HCT116 (cell line): Measurements from ENCODE around the gene EPS15. TPM values are rescaled to one million over a fixed set of nuclear protein-coding genes. Genes with fewer than 3 reads are reported as not detected.

Source experiments
- ATAC-seq: fragments of 200-7000 bp; cut with Tn5 transposase; 2 replicates; pipeline ENCODE4 v1.9.1; 2020; ENCODE audit warnings: mild to moderate bottlenecking, moderate library complexity
- BruUV-seq: library from RNA; stranded (reverse); fragments of 400-500 nt; replicated peaks from 2 replicates; lab custom pipeline; 2021; lab: Mats Ljungman, UMichigan
- CTCF ChIA-PET: fragments of 300-600 bp; sonication (Branson Sonifier 250); formaldehyde crosslinking; loops from one replicate; lab custom pipeline; 2021; ENCODE audit warnings: antibody characterized with exemption; lab: Charles Lee
- POLR2A ChIA-PET: fragments of 300-600, 350-600 bp; sonication (Branson Sonifier 250); formaldehyde crosslinking; loops from one replicate; lab custom pipeline; 2021; ENCODE audit warnings: antibody characterized with exemption; lab: Charles Lee
- RAD21 ChIA-PET, 2 experiments: fragments of 300-600 bp; sonication (Branson Sonifier 250); formaldehyde crosslinking; loops; one replicate each; lab custom pipeline; 2023; ENCODE audit warnings: low total read pairs in 2 of 2; ENCODE audit not compliant: uncharacterized antibody in 2 of 2, unreplicated experiment in 2 of 2, low non-redundant PET in 1 of 2; lab: Charles Lee
- DNase-seq: peaks from one replicate; pipeline ENCODE4 v3.0.0-alpha.2; 2010; ENCODE audit warnings: low read depth, low spot score
- H2AFZ ChIP-seq: fragments of 200-600 bp; shearing (Covaris generic), sonication (generic); 2 replicates; pipeline ENCODE4 v1.6.1; 2017; ENCODE audit warnings: low read depth, mixed run types, mixed read lengths, antibody characterized with exemption, low read length; ENCODE audit not compliant: poor library complexity, severe bottlenecking
- H3K27ac ChIP-seq: 2 replicates; pipeline ENCODE4 v1.5.1; 2012; ENCODE audit warnings: low read depth, low read length
- H3K27me3 ChIP-seq: fragments of 200-600 bp; sonication (generic); 2 replicates; pipeline ENCODE4 v1.6.1; 2016; ENCODE audit warnings: mixed run types, low read length, mixed read lengths; ENCODE audit not compliant: insufficient read depth
- H3K36me3 ChIP-seq, 2 experiments: fragments of 200-500 bp in 1 of 2; fragments of 200-600 bp in 1 of 2; sonication (Bioruptor generic) in 1 of 2; sonication (generic) in 1 of 2; 2 replicates each; pipeline versions ENCODE4 v1.5.1 to v1.6.1; 2014 to 2016; ENCODE audit warnings: low read length in 2 of 2, inconsistent platforms in 1 of 2, mixed read lengths in 1 of 2, mixed run types in 1 of 2; ENCODE audit not compliant: insufficient read depth in 2 of 2, control insufficient read depth in 1 of 2
- H3K4me1 ChIP-seq, 2 experiments: fragments of 200-600 bp in 1 of 2; sonication (generic) in 1 of 2; 2 replicates each; pipeline versions ENCODE4 v1.5.1 to v1.6.1; 2012 to 2017; ENCODE audit warnings: low read length in 2 of 2, inconsistent platforms in 1 of 2, mild to moderate bottlenecking in 1 of 2, mixed read lengths in 1 of 2, mixed run types in 1 of 2, moderate library complexity in 1 of 2; ENCODE audit not compliant: insufficient read depth in 2 of 2, control insufficient read depth in 1 of 2
- H3K4me2 ChIP-seq: fragments of 200-600 bp; sonication (generic); 2 replicates; pipeline ENCODE4 v1.6.1; 2017; ENCODE audit warnings: mixed run types, low read length, mixed read lengths
- H3K4me3 ChIP-seq, 2 experiments: fragments of 200-600 bp in 1 of 2; sonication (generic) in 1 of 2; replicated peaks in 1 of 2; 2 replicates each; pipeline ENCODE4 v1.5.1; 2011 to 2016; ENCODE audit warnings: low read length in 2 of 2, control low read depth in 1 of 2, low read depth in 1 of 2, mild to moderate bottlenecking in 1 of 2, mixed read lengths in 1 of 2, mixed run types in 1 of 2
- H3K79me2 ChIP-seq: fragments of 200-600 bp; sonication (generic); 2 replicates; pipeline ENCODE4 v1.6.1; 2017; ENCODE audit warnings: mild to moderate bottlenecking, mixed run types, low read length, moderate library complexity, mixed read lengths; ENCODE audit not compliant: insufficient read depth
- H3K9ac ChIP-seq: fragments of 200-600 bp; sonication (generic); 2 replicates; pipeline ENCODE4 v1.6.1; 2016; ENCODE audit warnings: low read length, mixed read lengths
- H3K9me2 ChIP-seq: fragments of 200-600 bp; sonication (generic), shearing (Covaris generic); 2 replicates; pipeline ENCODE4 v1.6.1; 2017; ENCODE audit warnings: mixed run types, mild to moderate bottlenecking, moderate library complexity; ENCODE audit not compliant: insufficient read depth
- H3K9me3 ChIP-seq, 2 experiments: fragments of 200-500 bp in 1 of 2; fragments of 200-600 bp in 1 of 2; sonication (Bioruptor generic) in 1 of 2; sonication (generic) in 1 of 2; 2 replicates each; pipeline ENCODE4 v1.6.1; 2014 to 2017; ENCODE audit warnings: low read length in 2 of 2, mixed read lengths in 2 of 2, inconsistent platforms in 1 of 2, low read depth in 1 of 2, mild to moderate bottlenecking in 1 of 2, mixed run types in 1 of 2, moderate library complexity in 1 of 2; ENCODE audit not compliant: control insufficient read depth in 1 of 2, insufficient read depth in 1 of 2
- H4K20me1 ChIP-seq: fragments of 200-600 bp; sonication (generic), shearing (Covaris generic); 2 replicates; pipeline ENCODE4 v1.6.1; 2017; ENCODE audit warnings: mixed run types, mild to moderate bottlenecking, moderate library complexity; ENCODE audit not compliant: insufficient read depth
- CBX3 ChIP-seq: IDR thresholded peaks from 2 replicates; pipeline ENCODE4 v1.6.1; 2012; ENCODE audit warnings: low read depth
- CEBPB ChIP-seq: IDR thresholded peaks from 2 replicates; pipeline ENCODE4 v1.6.1; 2012; ENCODE audit warnings: low read depth
- EGR1 ChIP-seq: IDR thresholded peaks from 2 replicates; pipeline ENCODE4 v1.6.1; 2012; ENCODE audit warnings: low read depth
- ELF1 ChIP-seq: IDR thresholded peaks from 2 replicates; pipeline ENCODE4 v1.6.1; 2012; ENCODE audit warnings: low read depth, borderline replicate concordance
- EZH2 ChIP-seq: fragments of 200-600 bp; sonication (generic); IDR thresholded peaks from 2 replicates; pipeline ENCODE4 v1.6.1; 2017; ENCODE audit warnings: antibody characterized with exemption, mixed run types
- FOSL1 ChIP-seq: IDR thresholded peaks from 2 replicates; pipeline ENCODE4 v1.6.1; 2012; ENCODE audit warnings: low read depth
- JUND ChIP-seq: IDR thresholded peaks from 2 replicates; pipeline ENCODE4 v1.6.1; 2012
- POLR2A ChIP-seq: IDR thresholded peaks from 2 replicates; pipeline ENCODE4 v1.7.0; 2011; ENCODE audit warnings: borderline replicate concordance; ENCODE audit not compliant: insufficient read depth, insufficient read length; ENCODE audit errors: extremely low read depth
- SIN3A ChIP-seq: IDR thresholded peaks from 2 replicates; pipeline ENCODE4 v1.6.1; 2012; ENCODE audit warnings: low read depth
- SP1 ChIP-seq: IDR thresholded peaks from 2 replicates; pipeline ENCODE4 v1.6.1; 2012; ENCODE audit warnings: low read depth
- SRF ChIP-seq: IDR thresholded peaks from 2 replicates; pipeline ENCODE4 v1.6.1; 2012; ENCODE audit warnings: low read depth
- TCF7L2 ChIP-seq: IDR thresholded peaks from 2 replicates; pipeline ENCODE4 v1.7.0; 2011; ENCODE audit warnings: borderline replicate concordance, inconsistent platforms; ENCODE audit not compliant: insufficient read depth, insufficient read length; ENCODE audit errors: extremely low read depth
- YY1 ChIP-seq: IDR thresholded peaks from 2 replicates; pipeline ENCODE4 v1.6.1; 2011; ENCODE audit warnings: low read length, low read depth, moderate library complexity, mild to moderate bottlenecking; ENCODE audit not compliant: insufficient replicate concordance; ENCODE audit errors: extremely low read depth
- ZFX ChIP-seq: fragments of 450-650 bp; IDR thresholded peaks from 2 replicates; pipeline ENCODE4 v1.6.1; 2017
- intact Hi-C: fragments of 100-400 bp; cut with micrococcal nuclease; formaldehyde crosslinking; loops from 2 replicates; pipeline ENCODE4 v1.10.0; 2022
- total RNA-seq: library from RNA; stranded (reverse); gene quantifications from one replicate; pipeline ENCODE4 v1.2.1, GENCODE V29; 2021; ENCODE audit not compliant: unreplicated experiment
- TF ChIP-seq, protein P1 (sequence below): IDR thresholded peaks from 2 replicates; pipeline ENCODE4 v1.6.1; 2011; ENCODE audit warnings: mild to moderate bottlenecking, low read length, moderate library complexity; ENCODE audit not compliant: insufficient replicate concordance; ENCODE audit errors: extremely low read depth
- TF ChIP-seq, protein P2 (sequence below), 3 experiments: fragments of 200-600 bp in 1 of 3; sonication (generic) in 1 of 3; IDR thresholded peaks in 2 of 3; conservative IDR thresholded peaks in 1 of 3; 2 replicates each; pipeline ENCODE4 v1.5.1; 2012 to 2017; ENCODE audit warnings: low read depth in 2 of 3, low read length in 2 of 3, antibody characterized with exemption in 1 of 3, borderline replicate concordance in 1 of 3, control low read depth in 1 of 3, mild to moderate bottlenecking in 1 of 3, mixed read lengths in 1 of 3, mixed run types in 1 of 3, moderate library complexity in 1 of 3; ENCODE audit not compliant: insufficient read depth in 1 of 3
- TF ChIP-seq, protein P3 (sequence below): IDR thresholded peaks from 2 replicates; pipeline ENCODE4 v1.6.1; 2012

Gene EPS15
- total RNA-seq, 1 experiment from 2014 or later, result 41.2 TPM

DNA sequence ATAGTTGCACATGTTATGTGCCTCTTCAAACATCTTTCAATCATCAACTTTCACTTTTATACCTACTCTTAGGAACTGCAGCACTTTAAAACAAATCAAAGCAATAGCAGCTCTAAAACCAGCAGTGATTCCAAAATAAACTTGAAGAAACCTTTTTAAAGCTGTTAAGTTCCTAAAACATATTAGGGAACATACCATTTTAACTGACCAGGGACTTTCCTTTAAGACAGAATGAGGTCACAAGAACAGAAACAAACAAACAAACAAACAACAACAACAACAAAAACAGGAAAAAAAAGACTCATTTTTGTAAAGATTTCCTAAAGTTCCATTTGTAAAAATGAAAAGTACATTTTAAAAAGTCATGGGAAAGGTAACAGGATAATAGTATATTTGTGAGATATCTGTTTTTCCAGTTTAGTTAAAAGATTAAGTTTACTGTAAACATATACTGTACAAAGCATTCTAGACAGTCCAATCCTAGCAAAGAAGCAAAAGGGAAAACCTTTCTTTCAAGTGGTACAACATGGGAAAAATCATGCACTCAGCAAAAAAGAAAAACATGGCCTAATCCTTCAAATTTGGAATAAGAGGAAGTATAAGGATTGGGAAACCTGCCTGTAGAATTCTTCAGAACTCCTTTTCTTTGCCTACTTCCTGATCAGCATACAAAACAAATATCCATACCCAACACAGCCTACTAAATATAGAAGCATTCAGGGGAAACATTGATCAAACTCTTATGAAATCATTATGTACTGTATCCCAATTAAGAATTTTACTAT lies 45.5 kb downstream of the EPS15 start:
- ChIA-PET POLR2A (no interaction called here), CTCF (no interaction called here)

DNA sequence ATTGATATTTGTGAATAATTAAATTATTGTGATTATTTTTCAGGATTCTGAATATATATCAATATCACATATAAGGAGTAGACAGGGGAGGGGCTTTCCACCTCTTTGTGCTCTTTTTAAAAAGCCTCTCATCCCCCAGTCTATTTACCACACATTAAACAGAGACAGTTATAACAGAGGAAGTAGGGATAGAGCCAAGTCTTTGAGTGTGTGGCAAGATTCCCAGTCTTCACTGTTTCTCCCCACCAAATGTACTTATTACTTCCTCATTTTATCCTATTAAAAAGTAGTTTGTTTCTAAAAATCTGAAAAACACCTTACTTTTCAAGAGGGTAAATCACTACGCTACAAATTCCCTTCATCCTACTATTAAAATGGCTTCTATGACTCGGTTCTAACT lies 46.7 kb downstream of the EPS15 start:
- ChIA-PET CTCF (no interaction called here), POLR2A (no interaction called here), RAD21 (no interaction called here)
- Histone ChIP-seq H3K9me3 (no peaks in the 10 kb centered on the region), H3K9me2 (no peaks in the 10 kb centered on the region), H3K4me1 (no peaks in the 10 kb centered on the region), H3K9ac (no peak overlapping the region), H3K27me3 (no peaks in the 10 kb centered on the region), H3K4me3 (no peak overlapping the region), H4K20me1 (no peaks in the 10 kb centered on the region), H2AFZ (no peak overlapping the region), H3K79me2 (no peaks in the 10 kb centered on the region), H3K4me2 (no peak overlapping the region), H3K27ac (no peak overlapping the region), H3K36me3 (no peaks in the 10 kb centered on the region)
- intact Hi-C loops, result no loop called here
- BruUV-seq, result no TSS peak
- no peak for ATAC-seq
- DNase-seq, result no peak
- TF ChIP-seq EGR1 (no peak), CEBPB (no peak), CBX3 (no peak), SIN3A (no peak), TCF7L2 (no peak), FOSL1 (no peak), ELF1 (no peak), JUND (no peak), YY1 (no peak), SRF (no peak)
- TF ChIP-seq, protein P1, sequence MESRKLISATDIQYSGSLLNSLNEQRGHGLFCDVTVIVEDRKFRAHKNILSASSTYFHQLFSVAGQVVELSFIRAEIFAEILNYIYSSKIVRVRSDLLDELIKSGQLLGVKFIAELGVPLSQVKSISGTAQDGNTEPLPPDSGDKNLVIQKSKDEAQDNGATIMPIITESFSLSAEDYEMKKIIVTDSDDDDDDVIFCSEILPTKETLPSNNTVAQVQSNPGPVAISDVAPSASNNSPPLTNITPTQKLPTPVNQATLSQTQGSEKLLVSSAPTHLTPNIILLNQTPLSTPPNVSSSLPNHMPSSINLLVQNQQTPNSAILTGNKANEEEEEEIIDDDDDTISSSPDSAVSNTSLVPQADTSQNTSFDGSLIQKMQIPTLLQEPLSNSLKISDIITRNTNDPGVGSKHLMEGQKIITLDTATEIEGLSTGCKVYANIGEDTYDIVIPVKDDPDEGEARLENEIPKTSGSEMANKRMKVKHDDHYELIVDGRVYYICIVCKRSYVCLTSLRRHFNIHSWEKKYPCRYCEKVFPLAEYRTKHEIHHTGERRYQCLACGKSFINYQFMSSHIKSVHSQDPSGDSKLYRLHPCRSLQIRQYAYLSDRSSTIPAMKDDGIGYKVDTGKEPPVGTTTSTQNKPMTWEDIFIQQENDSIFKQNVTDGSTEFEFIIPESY, result no peak
- TF ChIP-seq, protein P2, sequence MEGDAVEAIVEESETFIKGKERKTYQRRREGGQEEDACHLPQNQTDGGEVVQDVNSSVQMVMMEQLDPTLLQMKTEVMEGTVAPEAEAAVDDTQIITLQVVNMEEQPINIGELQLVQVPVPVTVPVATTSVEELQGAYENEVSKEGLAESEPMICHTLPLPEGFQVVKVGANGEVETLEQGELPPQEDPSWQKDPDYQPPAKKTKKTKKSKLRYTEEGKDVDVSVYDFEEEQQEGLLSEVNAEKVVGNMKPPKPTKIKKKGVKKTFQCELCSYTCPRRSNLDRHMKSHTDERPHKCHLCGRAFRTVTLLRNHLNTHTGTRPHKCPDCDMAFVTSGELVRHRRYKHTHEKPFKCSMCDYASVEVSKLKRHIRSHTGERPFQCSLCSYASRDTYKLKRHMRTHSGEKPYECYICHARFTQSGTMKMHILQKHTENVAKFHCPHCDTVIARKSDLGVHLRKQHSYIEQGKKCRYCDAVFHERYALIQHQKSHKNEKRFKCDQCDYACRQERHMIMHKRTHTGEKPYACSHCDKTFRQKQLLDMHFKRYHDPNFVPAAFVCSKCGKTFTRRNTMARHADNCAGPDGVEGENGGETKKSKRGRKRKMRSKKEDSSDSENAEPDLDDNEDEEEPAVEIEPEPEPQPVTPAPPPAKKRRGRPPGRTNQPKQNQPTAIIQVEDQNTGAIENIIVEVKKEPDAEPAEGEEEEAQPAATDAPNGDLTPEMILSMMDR (IDR thresholded peaks at IDR 0.05 in 2 of 3, conservative IDR thresholded peaks at IDR 0.05 in 1 of 3; ENCODE audit: borderline replicate concordance in 1 of 3, insufficient read depth in 1 of 3, low read depth in 2 of 3, low read length in 2 of 3), result no peak

More for the DNA sequence above, 45.5 kb downstream of the EPS15 start:
- Histone ChIP-seq H3K4me3 (no peak overlapping the region), H3K27ac (no peak overlapping the region), H3K4me1 (no peaks in the 10 kb centered on the region), H3K79me2 (no peaks in the 10 kb centered on the region), H3K9ac (no peak overlapping the region)
- no peak for TF ChIP-seq YY1
- TF ChIP-seq EGR1, result no peak
- TF ChIP-seq, protein P3, sequence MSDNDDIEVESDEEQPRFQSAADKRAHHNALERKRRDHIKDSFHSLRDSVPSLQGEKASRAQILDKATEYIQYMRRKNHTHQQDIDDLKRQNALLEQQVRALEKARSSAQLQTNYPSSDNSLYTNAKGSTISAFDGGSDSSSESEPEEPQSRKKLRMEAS, result no peak
- no peak for TF ChIP-seq ZFX
- TF ChIP-seq JUND, result no peak
- no peak for TF ChIP-seq POLR2A
- no peak for TF ChIP-seq EZH2
- no peak for TF ChIP-seq CEBPB
- no peak for TF ChIP-seq SP1
- TF ChIP-seq, all 23 proteins: peak for 0
- H3K27me3 ChIP-seq, result no peaks in the 10 kb centered on the region
- H4K20me1 ChIP-seq, result no peaks in the 10 kb centered on the region
- no peak overlapping the region for H2AFZ ChIP-seq
- intact Hi-C loops, result no loop called here
- RAD21 ChIA-PET, result no interaction called here
- H3K4me2 ChIP-seq, result no peak overlapping the region
- no peaks in the 10 kb centered on the region for H3K36me3 ChIP-seq
- H3K9me3 ChIP-seq, result no peaks in the 10 kb centered on the region
- no TSS peak for BruUV-seq
- ATAC-seq (no peak), DNase-seq (no peak)
- no peaks in the 10 kb centered on the region for H3K9me2 ChIP-seq
